GM19452 (cell line): ENCODE data around the gene MAPKAPK3.

ENCODE experiments used
- ATAC-seq: cut with Tn5 transposase; IDR thresholded peaks from one replicate; pipeline ENCODE4 v1.9.1; 2021; ENCODE audit not compliant: unreplicated experiment

The MAPKAPK3 gene

GRCh38 chr3:50607271-50608091 lies 9.5 kb upstream of the MAPKAPK3 start:
- ATAC-seq, result no peak

DNA sequence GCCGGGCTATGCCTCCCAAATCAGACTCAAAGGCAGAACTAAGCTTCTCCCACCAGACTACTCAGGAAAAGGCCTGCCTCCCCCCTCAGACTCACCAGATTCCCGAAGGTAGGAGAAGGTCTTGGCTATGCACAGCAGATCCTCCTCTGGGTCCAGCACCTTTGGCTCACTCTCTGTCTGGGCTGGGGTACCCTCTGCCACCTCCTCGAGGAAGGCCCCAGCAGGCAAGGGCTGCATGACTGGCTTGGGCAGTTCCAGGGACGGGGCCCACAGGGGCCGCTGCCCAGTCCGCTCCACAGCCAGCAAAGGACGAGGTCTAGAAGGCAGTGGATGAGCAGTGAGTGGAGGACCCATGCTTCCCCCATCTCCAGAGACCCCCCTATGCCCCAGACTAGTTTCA lies 8.7 kb upstream of the MAPKAPK3 start:
- no peak for ATAC-seq

- no peak for ATAC-seq
Observed at GRCh38 chr3:50609071-50609762, 7.7 kb upstream of the MAPKAPK3 start.

DNA sequence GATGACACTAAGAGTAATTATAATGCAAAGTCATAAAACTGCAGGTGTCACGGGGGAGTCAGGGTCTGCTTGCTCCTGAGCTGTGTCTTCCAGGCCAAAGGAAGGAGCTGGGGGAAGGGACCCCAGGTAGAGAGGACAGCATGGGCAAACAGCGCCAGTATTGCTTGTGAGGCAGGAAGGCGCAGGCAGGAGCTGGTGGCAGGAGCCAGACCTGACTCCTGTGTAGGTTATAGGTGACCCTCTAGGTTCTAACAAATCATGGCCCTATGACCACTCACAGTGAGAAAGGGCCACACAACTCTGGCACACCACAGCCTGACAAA lies 7.2 kb upstream of the MAPKAPK3 start:
- no peak for ATAC-seq

DNA sequence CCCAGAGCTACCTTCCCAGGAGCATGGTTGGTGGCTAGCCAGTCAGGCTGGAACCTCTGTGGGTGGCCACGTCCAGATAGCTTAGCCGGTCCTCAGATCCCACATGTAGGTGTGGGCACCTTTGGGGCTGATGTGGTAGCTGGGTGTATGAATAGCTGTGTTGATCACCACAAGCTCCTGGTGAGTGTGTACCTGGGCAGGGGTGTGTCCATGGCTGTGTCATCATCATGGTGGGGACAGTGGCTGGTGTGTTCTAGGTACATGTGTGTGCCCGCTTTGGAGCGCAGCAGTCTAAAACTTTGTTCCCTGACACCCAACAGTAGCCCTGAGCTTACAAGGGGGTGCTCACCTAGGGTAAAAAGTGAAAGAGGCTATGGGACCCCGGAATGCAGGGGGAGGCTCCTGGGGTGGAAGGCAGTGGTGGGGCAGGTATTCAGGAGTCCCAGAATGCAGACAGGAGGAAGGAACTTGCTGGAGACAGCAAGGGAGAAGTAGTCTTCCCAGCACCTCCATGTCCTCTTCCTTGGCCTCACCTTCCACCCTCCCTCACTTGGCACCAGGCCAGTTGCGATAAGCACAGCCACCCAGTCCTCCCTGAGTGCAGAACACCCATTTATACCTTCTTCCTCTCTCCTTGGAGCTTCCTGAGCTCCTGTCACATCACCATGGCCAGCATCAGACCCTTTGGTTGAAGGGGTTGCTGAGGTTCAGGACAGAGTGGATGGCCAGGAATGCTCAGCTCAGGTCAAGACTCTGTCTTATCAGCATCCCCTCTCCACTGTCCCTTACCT lies 6.6 kb upstream of the MAPKAPK3 start:
- no peak for ATAC-seq

GRCh38 chr3:50610992-50611463 lies 5.9 kb upstream of the MAPKAPK3 start:
- no peak for ATAC-seq

- peak; percentile 73 for ATAC-seq
Observed at GRCh38 chr3:50611464-50612233, 5.3 kb upstream of the MAPKAPK3 start, which contains the start of gene CISH. Gene CISH (minus strand): TSS chr3:50611774. CDS start chr3:50611650, 124 bp downstream.

DNA sequence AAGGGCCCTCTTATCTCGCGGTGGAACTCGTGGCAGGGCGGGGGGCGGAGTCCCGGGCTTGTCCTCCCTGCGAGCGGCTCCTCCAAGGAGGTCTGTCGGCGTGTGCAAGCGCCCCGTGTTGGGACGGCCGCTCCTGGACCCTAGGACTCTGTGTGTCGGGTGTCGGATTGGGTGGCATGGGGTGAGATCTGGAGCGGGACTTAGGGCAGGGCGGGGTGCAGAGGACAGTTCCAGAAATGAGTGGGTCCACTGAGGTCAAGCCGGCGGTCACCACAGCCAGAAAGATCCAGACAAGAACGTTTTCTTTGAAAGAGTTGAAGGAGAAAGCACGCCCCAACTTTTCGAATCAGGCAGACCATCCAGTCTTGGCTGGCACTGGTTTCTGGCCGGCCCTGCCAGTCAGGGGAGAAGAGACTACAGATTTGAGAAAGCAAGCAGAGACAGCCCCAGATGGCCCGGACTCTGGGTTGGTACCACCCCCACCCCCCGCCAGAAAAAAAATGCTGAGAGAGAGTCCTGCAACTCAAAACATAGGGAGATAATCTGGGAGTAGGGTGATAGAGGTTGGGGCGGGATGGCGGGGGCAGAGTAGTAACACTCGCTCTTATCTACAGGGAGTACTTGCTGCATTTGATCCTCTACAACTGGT lies 4.6 kb upstream of the MAPKAPK3 start:
- peak; percentile 6 for ATAC-seq

DNA sequence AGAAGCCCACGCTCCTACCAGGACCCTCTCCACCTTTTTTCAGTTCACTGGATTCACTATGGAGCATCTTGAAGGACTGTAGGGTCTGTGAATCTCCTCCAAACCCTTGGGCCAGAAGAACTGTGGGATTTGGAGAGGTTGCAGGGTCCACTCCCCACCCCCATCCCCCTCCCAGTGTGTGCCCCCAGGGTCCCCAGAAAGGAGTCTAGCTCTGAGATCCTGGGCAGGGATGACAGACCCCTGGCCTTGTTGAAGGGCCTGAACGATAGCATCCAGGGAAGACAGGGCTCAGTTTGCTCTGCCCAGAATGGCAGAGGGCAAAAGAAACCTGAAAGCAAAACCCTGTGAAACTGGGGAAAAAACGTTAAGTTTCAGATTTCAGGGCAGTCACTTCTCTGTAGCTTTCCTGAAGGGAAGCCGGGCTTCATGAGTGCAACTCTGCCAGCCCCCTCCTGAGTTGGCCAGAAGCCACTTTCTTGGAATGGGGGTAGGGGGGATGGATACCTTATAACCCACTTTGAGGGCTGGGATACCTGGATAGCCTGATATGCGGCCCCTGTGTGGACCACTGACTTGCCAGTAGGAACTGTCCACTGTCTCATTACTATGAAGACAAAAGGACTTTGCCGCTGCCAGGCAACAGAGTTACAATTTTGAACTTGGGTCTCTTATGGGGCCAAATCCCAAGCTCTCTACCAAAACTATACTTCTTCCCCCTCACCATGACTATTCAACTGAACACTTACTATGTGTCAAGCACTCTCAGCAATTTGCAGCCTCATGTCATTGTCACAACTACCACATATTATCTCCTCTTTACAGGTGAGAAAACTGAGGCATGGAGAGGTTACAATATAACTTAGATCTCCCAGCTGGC lies 3.7 kb upstream of the MAPKAPK3 start:
- ATAC-seq, result no peak

GRCh38 chr3:50615190-50615589 lies 1.8 kb upstream of the MAPKAPK3 start:
- no peak for ATAC-seq

DNA sequence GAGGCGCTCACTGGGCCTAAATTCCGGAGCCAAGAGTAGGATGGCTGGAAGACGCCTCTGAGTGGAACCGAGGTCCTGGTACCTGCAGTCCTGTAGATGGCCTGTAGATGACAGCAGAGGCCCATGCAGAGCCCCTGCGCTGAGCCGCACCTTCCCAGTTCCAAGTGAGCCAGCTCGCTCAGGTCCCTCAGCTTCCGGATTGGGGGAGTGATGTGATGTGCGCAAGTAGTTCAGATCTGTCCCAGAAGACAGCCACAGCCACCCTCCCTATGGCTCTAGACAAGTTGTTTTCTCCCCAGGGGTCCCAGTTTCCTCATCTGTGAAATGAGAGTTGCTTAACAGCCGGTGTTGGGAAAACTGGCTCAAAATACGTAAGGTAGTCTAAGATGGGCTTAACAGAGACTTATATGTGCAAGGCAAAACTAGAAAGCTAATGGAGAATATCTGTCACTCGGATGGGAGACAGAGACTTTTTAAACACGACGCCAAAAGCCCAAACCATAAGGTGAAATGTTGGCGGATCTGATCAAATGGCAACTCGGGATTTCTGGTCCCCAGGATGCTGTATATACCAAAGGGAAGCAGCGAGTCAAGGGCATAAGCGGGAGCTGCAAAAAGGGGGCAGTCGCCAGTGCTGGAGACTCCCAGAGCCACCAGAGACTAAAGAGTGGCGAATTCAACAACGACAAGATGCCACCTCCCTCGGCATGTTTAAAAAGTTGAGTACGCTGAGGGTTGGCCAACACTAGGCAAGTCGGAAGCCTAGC lies 765 bp upstream of the MAPKAPK3 start:
- peak; percentile 34 for ATAC-seq

- peak; percentile 59 for ATAC-seq
Observed at GRCh38 chr3:50616770-50617095, 218 bp upstream of the MAPKAPK3 start.

DNA sequence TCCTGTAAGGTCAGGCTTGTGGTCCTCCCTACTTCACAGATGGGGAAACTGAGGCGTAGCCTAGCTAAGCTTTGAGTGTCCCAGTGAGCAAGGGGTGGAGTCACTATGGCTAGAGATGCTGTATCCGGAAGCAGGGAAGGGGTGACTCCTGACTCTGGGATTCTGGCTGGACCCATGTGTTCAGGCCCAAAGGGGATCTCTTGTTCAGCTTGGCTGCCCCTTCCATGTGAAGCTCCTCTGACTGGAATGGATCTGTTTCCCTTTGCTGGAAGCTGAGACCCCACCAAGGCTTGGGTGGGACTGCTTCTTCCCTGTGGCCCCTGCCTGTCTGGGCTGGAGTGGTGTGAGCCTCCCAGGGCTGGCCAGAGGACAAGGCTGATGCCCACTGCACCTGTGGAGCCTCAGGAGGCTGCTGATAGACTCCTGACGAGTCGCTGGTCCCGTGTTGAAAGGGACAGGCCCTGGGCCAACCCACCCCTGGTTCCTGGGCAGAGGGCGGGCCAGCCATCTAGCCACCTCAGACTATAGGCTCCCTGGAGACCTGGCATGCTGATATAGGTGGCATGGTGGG lies 1.0 kb downstream of the MAPKAPK3 start:
- no peak for ATAC-seq

- ATAC-seq, result no peak
Observed at GRCh38 chr3:50620420-50620819, 3.5 kb downstream of the MAPKAPK3 start.

DNA sequence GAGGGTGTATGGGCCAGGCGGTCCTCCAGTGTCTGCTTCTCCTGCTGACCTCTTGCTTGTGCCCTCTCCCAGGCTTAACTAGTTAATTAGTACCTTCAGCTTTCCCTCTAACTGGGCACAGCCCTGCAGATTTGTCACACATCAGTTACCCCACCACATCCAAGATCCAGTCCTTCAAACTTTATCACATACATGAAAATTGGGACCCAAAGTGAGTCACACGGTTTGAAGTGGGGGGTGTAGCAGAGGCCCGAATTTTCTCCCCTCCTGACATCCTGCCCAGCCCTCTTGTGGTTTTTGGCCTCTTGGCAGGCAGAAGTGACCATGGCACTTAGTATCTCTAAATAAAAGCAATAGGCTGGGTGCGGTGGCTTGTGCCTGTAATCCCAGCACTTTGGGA lies 3.9 kb downstream of the MAPKAPK3 start:
- no peak for ATAC-seq

DNA sequence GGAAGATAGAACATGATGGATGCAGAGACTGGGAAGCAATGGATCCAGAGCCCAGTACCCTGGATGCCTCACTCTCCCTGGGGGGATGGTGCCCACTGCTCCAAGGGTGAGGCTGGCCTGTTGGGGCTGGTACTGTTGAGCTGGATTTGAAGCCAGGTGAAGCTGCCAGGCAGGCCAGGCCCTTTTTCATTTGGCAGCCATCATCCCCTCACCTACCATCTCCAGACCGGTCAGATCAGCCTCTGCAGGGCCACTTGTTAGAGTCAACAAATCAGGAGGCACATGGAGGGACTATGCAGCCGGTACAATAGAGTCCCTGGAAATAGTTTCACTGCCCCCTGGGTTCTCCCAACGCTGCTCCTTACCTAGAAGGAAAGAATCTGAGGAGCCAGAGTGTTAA lies 5.9 kb downstream of the MAPKAPK3 start:
- ATAC-seq, result no peak

GRCh38 chr3:50623840-50624474 lies 7.0 kb downstream of the MAPKAPK3 start:
- ATAC-seq, result no peak

DNA sequence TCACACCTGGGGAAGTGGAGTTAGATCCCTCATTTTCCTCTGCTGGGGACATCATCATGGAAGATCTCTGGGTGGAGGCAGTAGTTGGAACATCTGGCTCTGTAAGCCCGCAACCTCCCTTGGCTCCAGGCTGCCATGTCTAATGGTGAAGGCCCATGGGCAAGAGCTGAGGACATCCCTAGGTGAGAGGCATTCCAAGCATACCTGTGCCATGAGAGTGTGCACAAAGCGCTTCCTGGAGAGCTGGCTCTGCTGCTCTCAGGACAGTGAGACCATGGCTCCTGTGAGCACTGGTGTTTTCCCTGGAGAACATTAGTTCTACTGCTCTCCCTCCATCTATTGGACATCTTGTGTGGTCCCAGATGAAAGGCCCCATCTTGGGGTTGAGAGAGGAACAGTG lies 7.7 kb downstream of the MAPKAPK3 start:
- ATAC-seq, result no peak
